ENCODE data around the gene GAS7.
"Not testable (repeated sequence)": the region's sequence is repeated elsewhere in the genome, so short reads cannot be mapped to it uniquely, and the experiment has no call there.

Gene GAS7

DNA sequence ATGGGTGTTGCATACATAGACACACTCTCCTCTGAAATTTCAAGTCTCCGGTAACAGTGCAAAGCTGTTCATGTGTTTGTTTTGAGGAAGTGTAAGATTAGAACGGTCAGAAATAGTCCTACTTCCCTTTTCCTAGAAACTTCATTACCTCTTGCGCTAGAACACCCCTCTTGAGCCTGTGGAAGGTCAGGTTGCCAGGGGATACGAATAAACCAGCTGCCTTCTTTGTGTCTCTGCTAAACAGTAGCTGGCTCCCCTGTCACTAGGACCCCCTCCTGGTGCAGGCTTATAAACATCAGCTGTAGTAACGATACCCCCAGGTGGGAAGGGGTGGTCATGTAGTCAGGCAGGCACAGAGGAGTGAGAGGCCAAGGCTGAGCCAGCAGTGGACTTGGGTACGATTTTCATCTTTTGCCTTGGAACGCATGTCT, 179.9 kb downstream of the GAS7 start:
- H3K14ac ChIP-seq (ENCODE audit: low read length), result no peak overlapping the region
- no peak overlapping the region for H4K8ac ChIP-seq (ENCODE audit: low read depth, low read length)
- H3K36me3 ChIP-seq (ENCODE audit: control insufficient read depth in 1 of 2, insufficient read depth in 2 of 2, low read length in 2 of 2), result no peaks in the 10 kb centered on the region
- no peak overlapping the region for H2AK5ac ChIP-seq (ENCODE audit: low read length)
- H3K23ac ChIP-seq (ENCODE audit: low read length), result peak overlapping the region; percentile 34
- H3K27me3 ChIP-seq (ENCODE audit: insufficient read depth, low read length), result no peaks in the 10 kb centered on the region
- no peak overlapping the region for H3K4me3 ChIP-seq (ENCODE audit: low read depth, low read length)
- H3K79me2 ChIP-seq (ENCODE audit: control insufficient read depth, insufficient read depth, low read length, poor library complexity), result no peaks in the 10 kb centered on the region
- H3K4ac ChIP-seq (ENCODE audit: low read depth, low read length), result no peak overlapping the region
- WGBS (ENCODE audit: extremely low coverage, insufficient coverage, insufficient read length), result no CpG with 5 or more reads among the region's 7 CpGs
- peak; percentile 5 to 7 for DNase-seq
- H4K91ac ChIP-seq (ENCODE audit: low read depth, low read length), result no peak overlapping the region
- no peak overlapping the region for H3K27ac ChIP-seq (ENCODE audit: low read depth, low read length)
- H2AFZ ChIP-seq (ENCODE audit: insufficient read depth, low read length, poor library complexity), result no peak overlapping the region
- no peaks in the 10 kb centered on the region for H3K79me1 ChIP-seq (ENCODE audit: low read length)
- H3K9me3 ChIP-seq (ENCODE audit: insufficient read depth, low read depth, low read length), result no peaks in the 10 kb centered on the region
- no peak overlapping the region for H3K4me2 ChIP-seq (ENCODE audit: low read length)
- H2BK5ac ChIP-seq (ENCODE audit: low read depth, low read length, poor library complexity), result no peak overlapping the region
- H4K12ac ChIP-seq (ENCODE audit: low read depth, low read length), result no peak overlapping the region
- no peak overlapping the region for H2BK120ac ChIP-seq (ENCODE audit: insufficient read depth, low read length, poor library complexity)
- H3K4me1 ChIP-seq (ENCODE audit: control insufficient read depth in 1 of 2, insufficient read depth in 2 of 2, low read length in 2 of 2), result peaks cover 4 to 22% of the 10 kb centered on the region in 2 experiments
- H3K9ac ChIP-seq (ENCODE audit: low read length), result no peak overlapping the region
- H3K18ac ChIP-seq (ENCODE audit: low read length), result no peak overlapping the region
- no peak overlapping the region for H2BK12ac ChIP-seq (ENCODE audit: low read length)

GRCh38 chr17:10016958-10017570, 181.3 kb downstream of the GAS7 start:
- H2AK5ac ChIP-seq (ENCODE audit: low read length); H4K91ac ChIP-seq (ENCODE audit: low read depth, low read length); H3K9ac ChIP-seq (ENCODE audit: low read length); H3K18ac ChIP-seq (ENCODE audit: low read length); DNase-seq; H3K79me2 ChIP-seq (ENCODE audit: control insufficient read depth, insufficient read depth, low read length, poor library complexity); H3K4ac ChIP-seq (ENCODE audit: low read depth, low read length); H3K4me3 ChIP-seq (ENCODE audit: low read depth, low read length); H4K8ac ChIP-seq (ENCODE audit: low read depth, low read length); H3K4me2 ChIP-seq (ENCODE audit: low read length); H2AFZ ChIP-seq (ENCODE audit: insufficient read depth, low read length, poor library complexity); H2BK5ac ChIP-seq (ENCODE audit: low read depth, low read length, poor library complexity); H3K9me3 ChIP-seq (ENCODE audit: insufficient read depth, low read depth, low read length); H3K27ac ChIP-seq (ENCODE audit: low read depth, low read length); H2BK120ac ChIP-seq (ENCODE audit: insufficient read depth, low read length, poor library complexity); H4K12ac ChIP-seq (ENCODE audit: low read depth, low read length); H3K23ac ChIP-seq (ENCODE audit: low read length); H3K27me3 ChIP-seq (ENCODE audit: insufficient read depth, low read length); H3K36me3 ChIP-seq (ENCODE audit: control insufficient read depth in 1 of 2, insufficient read depth in 2 of 2, low read length in 2 of 2); H2BK12ac ChIP-seq (ENCODE audit: low read length); H3K14ac ChIP-seq (ENCODE audit: low read length); H3K79me1 ChIP-seq (ENCODE audit: low read length): not testable (repeated sequence)
- no CpG with 5 or more reads among the region's 14 CpGs for WGBS (ENCODE audit: extremely low coverage, insufficient coverage, insufficient read length)
- peaks cover 4 to 22% of the 10 kb centered on the region in 2 experiments for H3K4me1 ChIP-seq (ENCODE audit: control insufficient read depth in 1 of 2, insufficient read depth in 2 of 2, low read length in 2 of 2)

- Histone ChIP-seq H4K91ac (ENCODE audit: low read depth, low read length) (no peak overlapping the region), H2BK5ac (ENCODE audit: low read depth, low read length, poor library complexity) (no peak overlapping the region), H3K4me1 (ENCODE audit: control insufficient read depth in 1 of 2, insufficient read depth in 2 of 2, low read length in 2 of 2) (peaks cover 4 to 14% of the 10 kb centered on the region in 2 experiments), H3K23ac (ENCODE audit: low read length) (no peak overlapping the region), H2AFZ (ENCODE audit: insufficient read depth, low read length, poor library complexity) (no peak overlapping the region), H3K27ac (ENCODE audit: low read depth, low read length) (no peak overlapping the region), H3K4ac (ENCODE audit: low read depth, low read length) (no peak overlapping the region), H3K79me2 (ENCODE audit: control insufficient read depth, insufficient read depth, low read length, poor library complexity) (no peaks in the 10 kb centered on the region), H3K79me1 (ENCODE audit: low read length) (no peaks in the 10 kb centered on the region), H4K12ac (ENCODE audit: low read depth, low read length) (no peak overlapping the region), H3K14ac (ENCODE audit: low read length) (no peak overlapping the region), H3K9me3 (ENCODE audit: insufficient read depth, low read depth, low read length) (no peaks in the 10 kb centered on the region), H3K9ac (ENCODE audit: low read length) (no peak overlapping the region), H2BK120ac (ENCODE audit: insufficient read depth, low read length, poor library complexity) (no peak overlapping the region), H3K4me3 (ENCODE audit: low read depth, low read length) (no peak overlapping the region), H3K36me3 (ENCODE audit: control insufficient read depth in 1 of 2, insufficient read depth in 2 of 2, low read length in 2 of 2) (no peaks in the 10 kb centered on the region), H2AK5ac (ENCODE audit: low read length) (no peak overlapping the region), H3K18ac (ENCODE audit: low read length) (no peak overlapping the region), H3K4me2 (ENCODE audit: low read length) (no peak overlapping the region), H3K27me3 (ENCODE audit: insufficient read depth, low read length) (no peaks in the 10 kb centered on the region), H4K8ac (ENCODE audit: low read depth, low read length) (no peak overlapping the region), H2BK12ac (ENCODE audit: low read length) (no peak overlapping the region)
- no CpG with 5 or more reads among the region's 9 CpGs for WGBS (ENCODE audit: extremely low coverage, insufficient coverage, insufficient read length)
- DNase-seq, result peak in 1 of 2 donors; percentile 27
Measured at GRCh38 chr17:10013365-10014112, 184.9 kb downstream of the GAS7 start.

DNA sequence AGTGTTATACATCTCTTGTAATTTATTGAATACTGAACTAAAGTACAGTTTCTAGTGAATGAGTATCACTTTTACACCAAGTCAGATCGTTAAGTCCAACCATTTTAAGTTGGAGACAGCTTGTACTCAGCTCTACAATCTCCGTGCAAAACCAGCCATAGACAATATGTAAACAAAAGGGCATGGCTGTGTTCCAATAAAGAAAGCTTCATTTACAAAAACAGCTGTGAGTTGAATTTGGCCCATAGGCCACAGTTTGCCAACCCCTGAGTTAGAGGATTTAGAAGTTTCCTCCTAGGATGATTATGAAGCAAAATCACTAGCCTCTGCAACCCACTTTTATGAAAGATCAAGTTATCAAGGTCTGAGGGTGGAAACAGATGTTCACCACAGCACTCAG, 187.7 kb downstream of the GAS7 start:
- no peak overlapping the region for H4K8ac ChIP-seq (ENCODE audit: low read depth, low read length)
- no peak overlapping the region for H3K27ac ChIP-seq (ENCODE audit: low read depth, low read length)
- no peak overlapping the region for H3K4me2 ChIP-seq (ENCODE audit: low read length)
- H4K91ac ChIP-seq (ENCODE audit: low read depth, low read length), result no peak overlapping the region
- no peaks in the 10 kb centered on the region for H3K79me2 ChIP-seq (ENCODE audit: control insufficient read depth, insufficient read depth, low read length, poor library complexity)
- H2BK120ac ChIP-seq (ENCODE audit: insufficient read depth, low read length, poor library complexity), result no peak overlapping the region
- no peak overlapping the region for H3K23ac ChIP-seq (ENCODE audit: low read length)
- H2BK12ac ChIP-seq (ENCODE audit: low read length), result no peak overlapping the region
- H3K9ac ChIP-seq (ENCODE audit: low read length), result no peak overlapping the region
- DNase-seq, result no peak
- no peak overlapping the region for H3K4me3 ChIP-seq (ENCODE audit: low read depth, low read length)
- H3K18ac ChIP-seq (ENCODE audit: low read length), result no peak overlapping the region
- H3K9me3 ChIP-seq (ENCODE audit: insufficient read depth, low read depth, low read length), result no peaks in the 10 kb centered on the region
- no peak overlapping the region for H4K12ac ChIP-seq (ENCODE audit: low read depth, low read length)
- peaks cover 4 to 14% of the 10 kb centered on the region in 2 experiments for H3K4me1 ChIP-seq (ENCODE audit: control insufficient read depth in 1 of 2, insufficient read depth in 2 of 2, low read length in 2 of 2)
- H2AK5ac ChIP-seq (ENCODE audit: low read length), result no peak overlapping the region
- no peak overlapping the region for H2BK5ac ChIP-seq (ENCODE audit: low read depth, low read length, poor library complexity)
- no peak overlapping the region for H3K14ac ChIP-seq (ENCODE audit: low read length)
- H3K27me3 ChIP-seq (ENCODE audit: insufficient read depth, low read length), result no peaks in the 10 kb centered on the region
- no peak overlapping the region for H2AFZ ChIP-seq (ENCODE audit: insufficient read depth, low read length, poor library complexity)
- WGBS (ENCODE audit: extremely low coverage, insufficient coverage, insufficient read length), result no CpG with 5 or more reads among the region's 2 CpGs
- H3K4ac ChIP-seq (ENCODE audit: low read depth, low read length), result no peak overlapping the region
- no peaks in the 10 kb centered on the region for H3K36me3 ChIP-seq (ENCODE audit: control insufficient read depth in 1 of 2, insufficient read depth in 2 of 2, low read length in 2 of 2)
- no peaks in the 10 kb centered on the region for H3K79me1 ChIP-seq (ENCODE audit: low read length)

Measured in trophoblast cell (in vitro differentiated cells and primary cell).